GM23338 (cell line): ENCODE measurements around the gene CXXC5. TPM values are rescaled to one million over a fixed set of nuclear protein-coding genes. Genes with fewer than 3 reads are reported as not detected.

Source experiments
- ATAC-seq: fragments of 200-7000 bp; cut with Tn5 transposase; 3 replicates; pipeline ENCODE4 v1.9.1; 2020
- DNase-seq: peaks from one replicate; pipeline ENCODE4 v3.0.0-alpha.2; 2015; ENCODE audit warnings: low spot score
- H2AFZ ChIP-seq: fragments of 200-600 bp; sonication (generic); 2 replicates; pipeline ENCODE4 v1.8.0; 2016; ENCODE audit warnings: antibody characterized with exemption, mild to moderate bottlenecking, moderate library complexity
- H3F3A ChIP-seq: fragments of 200-600 bp; sonication (generic); replicated peaks from 2 replicates; pipeline ENCODE4 v1.8.0; 2017; ENCODE audit warnings: antibody characterized with exemption, mixed run types, low read depth
- H3K27ac ChIP-seq: fragments of 200-600 bp; sonication (generic); 2 replicates; pipeline ENCODE4 v1.6.1; 2016; ENCODE audit warnings: low read depth
- H3K27me3 ChIP-seq: fragments of 200-600 bp; sonication (generic); 2 replicates; pipeline ENCODE4 v1.8.0; 2016; ENCODE audit warnings: mild to moderate bottlenecking, mixed run types, moderate library complexity; ENCODE audit not compliant: insufficient read depth
- H3K36me3 ChIP-seq: fragments of 200-600 bp; sonication (generic); 2 replicates; pipeline ENCODE4 v1.8.0; 2016; ENCODE audit warnings: mild to moderate bottlenecking; ENCODE audit not compliant: insufficient read depth
- H3K4me1 ChIP-seq: fragments of 200-600 bp; sonication (generic); 2 replicates; pipeline ENCODE4 v1.8.0; 2016; ENCODE audit warnings: mild to moderate bottlenecking, moderate library complexity; ENCODE audit not compliant: insufficient read depth
- H3K4me2 ChIP-seq: fragments of 200-600 bp; sonication (generic); 2 replicates; pipeline ENCODE4 v1.7.1; 2017; ENCODE audit warnings: mixed run types
- H3K4me3 ChIP-seq: fragments of 200-600 bp; sonication (generic); 2 replicates; pipeline ENCODE4 v1.6.1; 2016; ENCODE audit warnings: mixed run types
- H3K79me2 ChIP-seq: fragments of 200-600 bp; sonication (generic); replicated peaks from 2 replicates; pipeline ENCODE4 v1.8.0; 2017; ENCODE audit warnings: mild to moderate bottlenecking; ENCODE audit not compliant: insufficient read depth
- H3K9me2 ChIP-seq: fragments of 200-600 bp; sonication (generic); 2 replicates; pipeline ENCODE4 v1.8.0; 2017; ENCODE audit not compliant: insufficient read depth
- H4K20me1 ChIP-seq: fragments of 200-600 bp; sonication (generic); replicated peaks from 2 replicates; pipeline ENCODE4 v1.8.0; 2017; ENCODE audit warnings: mild to moderate bottlenecking; ENCODE audit not compliant: insufficient read depth
- H3K27ac Mint-ChIP-seq: 2 replicates; pipeline ENCODE4 v1.8.0; 2020; ENCODE audit warnings: inconsistent platforms, mild to moderate bottlenecking, moderate library complexity, mixed read lengths
- H3K27me3 Mint-ChIP-seq: 3 replicates; pipeline ENCODE4 v1.8.0; 2022; ENCODE audit warnings: low read depth, mild to moderate bottlenecking, moderate library complexity, mixed read lengths, inconsistent platforms; ENCODE audit not compliant: insufficient read depth, poor library complexity
- H3K36me3 Mint-ChIP-seq: 3 replicates; pipeline ENCODE4 v1.8.0; 2021; ENCODE audit warnings: low read depth, mild to moderate bottlenecking, inconsistent platforms, moderate library complexity, mixed read lengths
- H3K4me1 Mint-ChIP-seq: 3 replicates; pipeline ENCODE4 v1.8.0; 2020; ENCODE audit warnings: mild to moderate bottlenecking, inconsistent platforms, mixed read lengths
- H3K4me3 Mint-ChIP-seq: 3 replicates; pipeline ENCODE4 v1.8.0; 2021; ENCODE audit warnings: moderate library complexity, mild to moderate bottlenecking, inconsistent platforms, mixed read lengths
- H3K9me3 Mint-ChIP-seq: 3 replicates; pipeline ENCODE4 v1.8.0; 2020; ENCODE audit warnings: moderate library complexity, mild to moderate bottlenecking, inconsistent platforms, mixed read lengths
- CREB1 ChIP-seq: fragments of 250-450 bp; sonication (Bioruptor Pico); IDR thresholded peaks from 2 replicates; pipeline ENCODE4 v1.5.0; 2020; ENCODE audit warnings: low read depth, mild to moderate bottlenecking, moderate library complexity
- EZH2 ChIP-seq: fragments of 200-600 bp; sonication (generic); IDR thresholded peaks from one replicate; pipeline ENCODE4 v1.8.0; 2017; ENCODE audit warnings: antibody characterized with exemption, mild to moderate bottlenecking, low read depth; ENCODE audit not compliant: unreplicated experiment
- EZH2phosphoT487 ChIP-seq: fragments of 200-600 bp; sonication (generic); IDR thresholded peaks from one replicate; pipeline ENCODE4 v1.8.1; 2018; ENCODE audit warnings: antibody characterized with exemption; ENCODE audit not compliant: unreplicated experiment
- JUNB ChIP-seq: IDR thresholded peaks from one replicate; pipeline ENCODE4 v1.6.1; 2016; ENCODE audit warnings: antibody characterized with exemption; ENCODE audit not compliant: unreplicated experiment
- NANOG ChIP-seq: IDR thresholded peaks from 2 replicates; pipeline ENCODE4 v1.6.1; 2016; ENCODE audit warnings: antibody characterized with exemption, borderline replicate concordance
- POLR2AphosphoS5 ChIP-seq: IDR thresholded peaks from 2 replicates; pipeline ENCODE4 v1.6.1; 2016; ENCODE audit warnings: antibody characterized with exemption, low read depth
- STAT1 ChIP-seq: IDR thresholded peaks from one replicate; pipeline ENCODE4 v1.6.1; 2016; ENCODE audit warnings: antibody characterized with exemption; ENCODE audit not compliant: unreplicated experiment
- ZNF114 ChIP-seq: fragments of 250-450 bp; sonication (Bioruptor Pico); IDR thresholded peaks from 2 replicates; pipeline ENCODE4 v1.5.0; 2020; ENCODE audit warnings: mild to moderate bottlenecking, moderate library complexity
- ZNF331 ChIP-seq: fragments of 250-450 bp; sonication (Bioruptor Pico); IDR thresholded peaks from 2 replicates; pipeline ENCODE4 v1.5.0; 2020; ENCODE audit warnings: low read depth, mild to moderate bottlenecking, moderate library complexity
- polyA plus RNA-seq: library from polyadenylated mRNA; unstranded; fragments of >200 nt; fragmentation: Nextera tagmentation; extraction: Ambion mirVana; gene quantifications from 2 replicates; pipeline ENCODE4 v1.2.1, GENCODE V29; 2016
- total RNA-seq: library from RNA; depleted of rRNA; stranded (reverse); fragments of >200 nt; shearing (Covaris generic); gene quantifications from 2 replicates; pipeline ENCODE4 v1.2.3, GENCODE V29; 2014
- TF ChIP-seq, protein P1 (sequence below): IDR thresholded peaks from one replicate; pipeline ENCODE4 v1.6.1; 2018; ENCODE audit warnings: antibody characterized with exemption; ENCODE audit not compliant: unreplicated experiment
- TF ChIP-seq, protein P2 (sequence below): IDR thresholded peaks from 2 replicates; pipeline ENCODE4 v1.6.1; 2016; ENCODE audit warnings: antibody characterized with exemption
- TF ChIP-seq, protein P3 (sequence below): fragments of 250-450 bp; sonication (Bioruptor Pico); IDR thresholded peaks from 2 replicates; pipeline ENCODE4 v1.5.0; 2020; ENCODE audit warnings: mild to moderate bottlenecking, moderate library complexity
- TF ChIP-seq, protein P4 (sequence below), 2 experiments: fragments of 200-600 bp in 1 of 2; sonication (generic) in 1 of 2; conservative IDR thresholded peaks; 2 replicates each; pipeline versions ENCODE4 v1.5.1 to v1.6.1; 2016 to 2017; ENCODE audit warnings: antibody characterized with exemption in 2 of 2, low read depth in 2 of 2, mild to moderate bottlenecking in 2 of 2, moderate library complexity in 1 of 2

The CXXC5 gene
- total and polyA plus RNA-seq, 2 experiments from 2014 or later, result 63.3 to 111 TPM

DNA sequence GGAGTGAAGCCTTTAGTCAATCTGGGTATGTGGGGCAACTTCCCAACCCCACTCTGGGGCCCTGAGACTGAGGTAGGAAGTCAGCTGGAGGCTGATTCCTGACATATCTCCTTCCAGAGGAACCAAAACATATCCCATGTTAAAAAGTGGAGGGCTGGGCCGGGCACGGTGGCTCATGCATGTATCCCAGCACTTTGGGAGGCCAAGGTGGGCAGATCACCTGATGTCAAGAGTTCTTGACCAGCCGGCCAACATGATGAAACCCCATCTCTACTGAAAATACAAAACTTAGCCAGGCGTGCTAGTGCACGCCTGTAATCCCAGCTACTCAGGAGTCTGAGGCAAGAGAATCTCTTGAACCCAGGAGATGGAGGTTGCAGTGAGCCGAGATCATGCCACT lies 44.0 kb downstream of the CXXC5 start:
- Histone ChIP-seq H3K79me2 (no peaks in the 10 kb centered on the region), H3K36me3 (no peaks in the 10 kb centered on the region), H3K27ac (no peak overlapping the region), H3K27me3 (peaks cover 45% of the 10 kb centered on the region), H4K20me1 (no peaks in the 10 kb centered on the region), H3K4me3 (no peak overlapping the region), H3K4me2 (no peak overlapping the region), H3F3A (peaks cover 10% of the 10 kb centered on the region; the same call in 1 of the 2 replicates), H2AFZ (no peak overlapping the region), H3K4me1 (peaks cover 56% of the 10 kb centered on the region), H3K9me2 (no peaks in the 10 kb centered on the region)
- peaks cover 62% of the 10 kb centered on the region for H3K4me1 Mint-ChIP-seq
- no peak overlapping the region for H3K27ac Mint-ChIP-seq
- no peaks in the 10 kb centered on the region; the same call in 2 of the 3 replicates for H3K36me3 Mint-ChIP-seq
- ATAC-seq (no peak), DNase-seq (no peak)
- H3K9me3 Mint-ChIP-seq, result no peaks in the 10 kb centered on the region
- H3K27me3 Mint-ChIP-seq, result peaks cover 49% of the 10 kb centered on the region
- no peak overlapping the region for H3K4me3 Mint-ChIP-seq
- TF ChIP-seq EZH2phosphoT487, result no peak
- TF ChIP-seq, protein P1, sequence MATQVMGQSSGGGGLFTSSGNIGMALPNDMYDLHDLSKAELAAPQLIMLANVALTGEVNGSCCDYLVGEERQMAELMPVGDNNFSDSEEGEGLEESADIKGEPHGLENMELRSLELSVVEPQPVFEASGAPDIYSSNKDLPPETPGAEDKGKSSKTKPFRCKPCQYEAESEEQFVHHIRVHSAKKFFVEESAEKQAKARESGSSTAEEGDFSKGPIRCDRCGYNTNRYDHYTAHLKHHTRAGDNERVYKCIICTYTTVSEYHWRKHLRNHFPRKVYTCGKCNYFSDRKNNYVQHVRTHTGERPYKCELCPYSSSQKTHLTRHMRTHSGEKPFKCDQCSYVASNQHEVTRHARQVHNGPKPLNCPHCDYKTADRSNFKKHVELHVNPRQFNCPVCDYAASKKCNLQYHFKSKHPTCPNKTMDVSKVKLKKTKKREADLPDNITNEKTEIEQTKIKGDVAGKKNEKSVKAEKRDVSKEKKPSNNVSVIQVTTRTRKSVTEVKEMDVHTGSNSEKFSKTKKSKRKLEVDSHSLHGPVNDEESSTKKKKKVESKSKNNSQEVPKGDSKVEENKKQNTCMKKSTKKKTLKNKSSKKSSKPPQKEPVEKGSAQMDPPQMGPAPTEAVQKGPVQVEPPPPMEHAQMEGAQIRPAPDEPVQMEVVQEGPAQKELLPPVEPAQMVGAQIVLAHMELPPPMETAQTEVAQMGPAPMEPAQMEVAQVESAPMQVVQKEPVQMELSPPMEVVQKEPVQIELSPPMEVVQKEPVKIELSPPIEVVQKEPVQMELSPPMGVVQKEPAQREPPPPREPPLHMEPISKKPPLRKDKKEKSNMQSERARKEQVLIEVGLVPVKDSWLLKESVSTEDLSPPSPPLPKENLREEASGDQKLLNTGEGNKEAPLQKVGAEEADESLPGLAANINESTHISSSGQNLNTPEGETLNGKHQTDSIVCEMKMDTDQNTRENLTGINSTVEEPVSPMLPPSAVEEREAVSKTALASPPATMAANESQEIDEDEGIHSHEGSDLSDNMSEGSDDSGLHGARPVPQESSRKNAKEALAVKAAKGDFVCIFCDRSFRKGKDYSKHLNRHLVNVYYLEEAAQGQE, result no peak
- no peak for TF ChIP-seq NANOG
- no peak for TF ChIP-seq EZH2
- TF ChIP-seq, protein P2, sequence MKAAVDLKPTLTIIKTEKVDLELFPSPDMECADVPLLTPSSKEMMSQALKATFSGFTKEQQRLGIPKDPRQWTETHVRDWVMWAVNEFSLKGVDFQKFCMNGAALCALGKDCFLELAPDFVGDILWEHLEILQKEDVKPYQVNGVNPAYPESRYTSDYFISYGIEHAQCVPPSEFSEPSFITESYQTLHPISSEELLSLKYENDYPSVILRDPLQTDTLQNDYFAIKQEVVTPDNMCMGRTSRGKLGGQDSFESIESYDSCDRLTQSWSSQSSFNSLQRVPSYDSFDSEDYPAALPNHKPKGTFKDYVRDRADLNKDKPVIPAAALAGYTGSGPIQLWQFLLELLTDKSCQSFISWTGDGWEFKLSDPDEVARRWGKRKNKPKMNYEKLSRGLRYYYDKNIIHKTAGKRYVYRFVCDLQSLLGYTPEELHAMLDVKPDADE, result no peak
- no peak for TF ChIP-seq ZNF331 (CRISPR knock-in tag)
- TF ChIP-seq STAT1, result no peak
- TF ChIP-seq POLR2AphosphoS5, result no peak
- TF ChIP-seq, protein P3, sequence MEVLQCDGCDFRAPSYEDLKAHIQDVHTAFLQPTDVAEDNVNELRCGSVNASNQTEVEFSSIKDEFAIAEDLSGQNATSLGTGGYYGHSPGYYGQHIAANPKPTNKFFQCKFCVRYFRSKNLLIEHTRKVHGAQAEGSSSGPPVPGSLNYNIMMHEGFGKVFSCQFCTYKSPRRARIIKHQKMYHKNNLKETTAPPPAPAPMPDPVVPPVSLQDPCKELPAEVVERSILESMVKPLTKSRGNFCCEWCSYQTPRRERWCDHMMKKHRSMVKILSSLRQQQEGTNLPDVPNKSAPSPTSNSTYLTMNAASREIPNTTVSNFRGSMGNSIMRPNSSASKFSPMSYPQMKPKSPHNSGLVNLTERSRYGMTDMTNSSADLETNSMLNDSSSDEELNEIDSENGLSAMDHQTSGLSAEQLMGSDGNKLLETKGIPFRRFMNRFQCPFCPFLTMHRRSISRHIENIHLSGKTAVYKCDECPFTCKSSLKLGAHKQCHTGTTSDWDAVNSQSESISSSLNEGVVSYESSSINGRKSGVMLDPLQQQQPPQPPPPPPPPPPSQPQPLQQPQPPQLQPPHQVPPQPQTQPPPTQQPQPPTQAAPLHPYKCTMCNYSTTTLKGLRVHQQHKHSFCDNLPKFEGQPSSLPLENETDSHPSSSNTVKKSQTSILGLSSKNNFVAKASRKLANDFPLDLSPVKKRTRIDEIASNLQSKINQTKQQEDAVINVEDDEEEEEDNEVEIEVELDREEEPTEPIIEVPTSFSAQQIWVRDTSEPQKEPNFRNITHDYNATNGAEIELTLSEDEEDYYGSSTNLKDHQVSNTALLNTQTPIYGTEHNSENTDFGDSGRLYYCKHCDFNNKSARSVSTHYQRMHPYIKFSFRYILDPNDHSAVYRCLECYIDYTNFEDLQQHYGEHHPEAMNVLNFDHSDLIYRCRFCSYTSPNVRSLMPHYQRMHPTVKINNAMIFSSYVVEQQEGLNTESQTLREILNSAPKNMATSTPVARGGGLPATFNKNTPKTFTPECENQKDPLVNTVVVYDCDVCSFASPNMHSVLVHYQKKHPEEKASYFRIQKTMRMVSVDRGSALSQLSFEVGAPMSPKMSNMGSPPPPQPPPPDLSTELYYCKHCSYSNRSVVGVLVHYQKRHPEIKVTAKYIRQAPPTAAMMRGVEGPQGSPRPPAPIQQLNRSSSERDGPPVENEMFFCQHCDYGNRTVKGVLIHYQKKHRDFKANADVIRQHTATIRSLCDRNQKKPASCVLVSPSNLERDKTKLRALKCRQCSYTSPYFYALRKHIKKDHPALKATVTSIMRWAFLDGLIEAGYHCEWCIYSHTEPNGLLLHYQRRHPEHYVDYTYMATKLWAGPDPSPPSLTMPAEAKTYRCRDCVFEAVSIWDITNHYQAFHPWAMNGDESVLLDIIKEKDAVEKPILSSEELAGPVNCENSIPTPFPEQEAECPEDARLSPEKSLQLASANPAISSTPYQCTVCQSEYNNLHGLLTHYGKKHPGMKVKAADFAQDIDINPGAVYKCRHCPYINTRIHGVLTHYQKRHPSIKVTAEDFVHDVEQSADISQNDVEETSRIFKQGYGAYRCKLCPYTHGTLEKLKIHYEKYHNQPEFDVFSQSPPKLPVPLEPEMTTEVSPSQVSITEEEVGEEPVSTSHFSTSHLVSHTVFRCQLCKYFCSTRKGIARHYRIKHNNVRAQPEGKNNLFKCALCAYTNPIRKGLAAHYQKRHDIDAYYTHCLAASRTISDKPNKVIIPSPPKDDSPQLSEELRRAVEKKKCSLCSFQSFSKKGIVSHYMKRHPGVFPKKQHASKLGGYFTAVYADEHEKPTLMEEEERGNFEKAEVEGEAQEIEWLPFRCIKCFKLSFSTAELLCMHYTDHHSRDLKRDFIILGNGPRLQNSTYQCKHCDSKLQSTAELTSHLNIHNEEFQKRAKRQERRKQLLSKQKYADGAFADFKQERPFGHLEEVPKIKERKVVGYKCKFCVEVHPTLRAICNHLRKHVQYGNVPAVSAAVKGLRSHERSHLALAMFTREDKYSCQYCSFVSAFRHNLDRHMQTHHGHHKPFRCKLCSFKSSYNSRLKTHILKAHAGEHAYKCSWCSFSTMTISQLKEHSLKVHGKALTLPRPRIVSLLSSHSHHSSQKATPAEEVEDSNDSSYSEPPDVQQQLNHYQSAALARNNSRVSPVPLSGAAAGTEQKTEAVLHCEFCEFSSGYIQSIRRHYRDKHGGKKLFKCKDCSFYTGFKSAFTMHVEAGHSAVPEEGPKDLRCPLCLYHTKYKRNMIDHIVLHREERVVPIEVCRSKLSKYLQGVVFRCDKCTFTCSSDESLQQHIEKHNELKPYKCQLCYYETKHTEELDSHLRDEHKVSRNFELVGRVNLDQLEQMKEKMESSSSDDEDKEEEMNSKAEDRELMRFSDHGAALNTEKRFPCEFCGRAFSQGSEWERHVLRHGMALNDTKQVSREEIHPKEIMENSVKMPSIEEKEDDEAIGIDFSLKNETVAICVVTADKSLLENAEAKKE (CRISPR knock-in tag), result no peak
- TF ChIP-seq, protein P4, sequence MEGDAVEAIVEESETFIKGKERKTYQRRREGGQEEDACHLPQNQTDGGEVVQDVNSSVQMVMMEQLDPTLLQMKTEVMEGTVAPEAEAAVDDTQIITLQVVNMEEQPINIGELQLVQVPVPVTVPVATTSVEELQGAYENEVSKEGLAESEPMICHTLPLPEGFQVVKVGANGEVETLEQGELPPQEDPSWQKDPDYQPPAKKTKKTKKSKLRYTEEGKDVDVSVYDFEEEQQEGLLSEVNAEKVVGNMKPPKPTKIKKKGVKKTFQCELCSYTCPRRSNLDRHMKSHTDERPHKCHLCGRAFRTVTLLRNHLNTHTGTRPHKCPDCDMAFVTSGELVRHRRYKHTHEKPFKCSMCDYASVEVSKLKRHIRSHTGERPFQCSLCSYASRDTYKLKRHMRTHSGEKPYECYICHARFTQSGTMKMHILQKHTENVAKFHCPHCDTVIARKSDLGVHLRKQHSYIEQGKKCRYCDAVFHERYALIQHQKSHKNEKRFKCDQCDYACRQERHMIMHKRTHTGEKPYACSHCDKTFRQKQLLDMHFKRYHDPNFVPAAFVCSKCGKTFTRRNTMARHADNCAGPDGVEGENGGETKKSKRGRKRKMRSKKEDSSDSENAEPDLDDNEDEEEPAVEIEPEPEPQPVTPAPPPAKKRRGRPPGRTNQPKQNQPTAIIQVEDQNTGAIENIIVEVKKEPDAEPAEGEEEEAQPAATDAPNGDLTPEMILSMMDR (conservative IDR thresholded peaks at IDR 0.05; ENCODE audit: low read depth in 2 of 2), result no peak
- no peak for TF ChIP-seq ZNF114 (CRISPR knock-in tag)
- no peak for TF ChIP-seq JUNB
- TF ChIP-seq CREB1 (CRISPR knock-in tag), result no peak
